Mucosa of descending colon (tissue), 3 donors: ENCODE results near the gene PRKCD. TPM values are rescaled to one million over a fixed set of nuclear protein-coding genes. Genes with fewer than 3 reads are reported as not detected.

Experiments
- ATAC-seq: fragments of 200-7000 bp; cut with Tn5 transposase; one replicate; pipeline ENCODE4 v1.9.1; 2020; ENCODE audit warnings: mild to moderate bottlenecking, moderate library complexity
- DNase-seq, 3 donors: peaks; one replicate each; pipeline ENCODE4 v3.0.0-alpha.2; 2020
- H3K36me3 ChIP-seq: fragments of 200-600 bp; one replicate; pipeline ENCODE4 v1.8.0; 2021; ENCODE audit warnings: low read depth, mild to moderate bottlenecking
- H3K4me1 ChIP-seq: fragments of 200-600 bp; one replicate; pipeline ENCODE4 v1.8.0; 2021; ENCODE audit warnings: low read depth, mild to moderate bottlenecking
- H3K4me3 ChIP-seq: fragments of 200-600 bp; one replicate; pipeline ENCODE4 v1.8.0; 2021; ENCODE audit warnings: mild to moderate bottlenecking
- H3K9me3 ChIP-seq: fragments of 200-600 bp; one replicate; pipeline ENCODE4 v1.8.0; 2021; ENCODE audit warnings: mild to moderate bottlenecking
- CTCF ChIP-seq: fragments of 200-600 bp; IDR thresholded peaks from one replicate; pipeline ENCODE4 v1.8.0; 2022; ENCODE audit warnings: antibody characterized with exemption, mild to moderate bottlenecking
- intact Hi-C, 2 donors: fragments of 100-400 bp; cut with DNase I in 1 of 2; cut with micrococcal nuclease in 1 of 2; formaldehyde crosslinking; loops; one replicate each; pipeline versions ENCODE4 v1.11.0 to v1.11.1; 2022; cut with DNase I, micrococcal nuclease
- total RNA-seq, 3 donors: library from RNA; stranded (reverse); fragmentation: NEBNext Ultra II Directional in 2 of 3; extraction: Animal tissue kit (Norgen Biotek cat#: 25700) in 2 of 3; gene quantifications; one replicate each; pipeline versions ENCODE4 v1.2.1 to v1.2.4, GENCODE V29; 2021 to 2023
- donor health status: DM: no; HTN: no; CAD: no; lungs with moderate emphysema.
- donor health status: DM: no; HTN: no; CAD: no.
- donor health status: DM: no; HTN: yes; CAD: no.

The PRKCD gene
- total RNA-seq, 3 donors from 2014 or later, result 46.8 to 87.9 (median 83.4) TPM

- peaks cover 2% of the 10 kb centered on the region for H3K36me3 ChIP-seq
These were observed 73.3 kb downstream of the PRKCD start for GRCh38 chr3:53234130-53234840.

GRCh38 chr3:53234841-53235232 lies 73.8 kb downstream of the PRKCD start:
- no peaks in the 10 kb centered on the region for H3K9me3 ChIP-seq
- TF ChIP-seq CTCF, result no peak
- DNase-seq (peak in 1 of 3 donors; percentile 43), ATAC-seq (no peak)
- H3K4me3 ChIP-seq, result no peak overlapping the region
- intact Hi-C loops, result no loop called here
- H3K4me1 ChIP-seq, result peaks cover 24% of the 10 kb centered on the region
- no peaks in the 10 kb centered on the region for H3K36me3 ChIP-seq

More at GRCh38 chr3:53234130-53234840, 73.3 kb downstream of the PRKCD start:
- no peak for TF ChIP-seq CTCF
- DNase-seq (no peak), ATAC-seq (no peak)
- Histone ChIP-seq H3K4me1 (peaks cover 24% of the 10 kb centered on the region), H3K4me3 (no peak overlapping the region), H3K9me3 (no peaks in the 10 kb centered on the region)
- intact Hi-C loops, result no loop called here

- Histone ChIP-seq H3K36me3 (no peaks in the 10 kb centered on the region), H3K9me3 (no peaks in the 10 kb centered on the region), H3K4me3 (no peak overlapping the region), H3K4me1 (peaks cover 24% of the 10 kb centered on the region)
- intact Hi-C loops, result no loop called here
- no peak for DNase-seq
- ATAC-seq, result no peak
- no peak for TF ChIP-seq CTCF
These were observed 74.5 kb downstream of the PRKCD start for GRCh38 chr3:53235545-53235944.

- TF ChIP-seq CTCF, result no peak
- Histone ChIP-seq H3K4me3 (no peak overlapping the region), H3K36me3 (no peaks in the 10 kb centered on the region), H3K9me3 (no peaks in the 10 kb centered on the region), H3K4me1 (peaks cover 24% of the 10 kb centered on the region)
- peak; percentile 70 for ATAC-seq
- intact Hi-C loops, result no loop called here
- DNase-seq, result peak; percentile 65 to 74 (median 65)
These were observed 75.3 kb downstream of the PRKCD start for GRCh38 chr3:53236112-53236841.

GRCh38 chr3:53238051-53238850 lies 77.2 kb downstream of the PRKCD start:
- peak in 2 of 3 donors; percentile 55 to 58 for DNase-seq
- TF ChIP-seq CTCF, result no peak
- Histone ChIP-seq H3K36me3 (no peaks in the 10 kb centered on the region), H3K4me3 (no peak overlapping the region), H3K9me3 (no peaks in the 10 kb centered on the region), H3K4me1 (peaks cover 24% of the 10 kb centered on the region)
- peak; percentile 89 for ATAC-seq
- intact Hi-C loops, result no loop called here
